Progenitor cell of endocrine pancreas (in vitro differentiated cells): Measurements from ENCODE around the gene ABTB2. TPM values are rescaled to one million over a fixed set of nuclear protein-coding genes. Genes with fewer than 3 reads are reported as not detected.

Experiments
- DNase-seq: peaks from one replicate; pipeline ENCODE4 v3.0.0; 2021; ENCODE audit warnings: low spot score; ENCODE audit not compliant: unreplicated experiment
- H3K27ac Mint-ChIP-seq: 2 replicates; pipeline ENCODE4 v1.8.0; 2021; ENCODE audit warnings: mild to moderate bottlenecking, moderate library complexity, mixed read lengths
- H3K27me3 Mint-ChIP-seq: 2 replicates; pipeline ENCODE4 v1.8.0; 2021; ENCODE audit warnings: mixed read lengths
- H3K36me3 Mint-ChIP-seq: 2 replicates; pipeline ENCODE4 v1.8.0; 2022; ENCODE audit warnings: mixed read lengths; ENCODE audit not compliant: insufficient read depth
- H3K4me1 Mint-ChIP-seq: 2 replicates; pipeline ENCODE4 v1.8.0; 2021; ENCODE audit warnings: low read depth, mixed read lengths
- H3K4me3 Mint-ChIP-seq: 2 replicates; pipeline ENCODE4 v1.8.0; 2021; ENCODE audit warnings: low read depth, mild to moderate bottlenecking, moderate library complexity, mixed read lengths
- H3K9me3 Mint-ChIP-seq: 2 replicates; pipeline ENCODE4 v1.8.0; 2021; ENCODE audit warnings: low read depth, mixed read lengths
- CTCF ChIP-seq: fragments of 200-600 bp; sonication (generic); IDR thresholded peaks from one replicate; pipeline ENCODE4 v1.5.0; 2021; ENCODE audit warnings: antibody characterized with exemption, mild to moderate bottlenecking; ENCODE audit not compliant: unreplicated experiment
- total RNA-seq: library from RNA; stranded (reverse); gene quantifications from 2 replicates; pipeline ENCODE4 v1.2.1, GENCODE V29; 2021

ABTB2 gene
- total RNA-seq, 1 donor from 2014 or later: 19.5 TPM

GRCh38 chr11:34360046-34360445, 2.2 kb upstream of the ABTB2 start:
- Mint-ChIP-seq H3K9me3 (no peaks in the 10 kb centered on the region), H3K4me3 (no peak overlapping the region), H3K36me3 (no peaks in the 10 kb centered on the region), H3K4me1 (peaks cover 18% of the 10 kb centered on the region), H3K27ac (no peak overlapping the region), H3K27me3 (peaks cover 14% of the 10 kb centered on the region)
- TF ChIP-seq CTCF: no peak
- no peak for DNase-seq

- Mint-ChIP-seq H3K9me3 (no peaks in the 10 kb centered on the region), H3K36me3 (no peaks in the 10 kb centered on the region), H3K27me3 (peaks cover 19% of the 10 kb centered on the region), H3K4me3 (peak overlapping the region; percentile 71), H3K4me1 (peaks cover 23% of the 10 kb centered on the region), H3K27ac (no peak overlapping the region)
- no peak for DNase-seq
- peak; percentile 62 for TF ChIP-seq CTCF
These were observed 1.7 kb upstream of the ABTB2 start for GRCh38 chr11:34359548-34359891.

- peak; percentile 50 for DNase-seq
- peaks cover 25% of the 10 kb centered on the region for H3K4me1 Mint-ChIP-seq
- no peaks in the 10 kb centered on the region for H3K9me3 Mint-ChIP-seq
- H3K27me3 Mint-ChIP-seq: peaks cover 21% of the 10 kb centered on the region
- peak overlapping the region; percentile 71 for H3K4me3 Mint-ChIP-seq
- H3K36me3 Mint-ChIP-seq: peaks cover 2% of the 10 kb centered on the region
- H3K27ac Mint-ChIP-seq: peak overlapping the region; percentile 92
- peak; percentile 95 for TF ChIP-seq CTCF
These were observed 1.1 kb upstream of the ABTB2 start for GRCh38 chr11:34358728-34359547.

- no peaks in the 10 kb centered on the region for H3K9me3 Mint-ChIP-seq
- peaks cover 22% of the 10 kb centered on the region for H3K27me3 Mint-ChIP-seq
- peak overlapping the region; percentile 92 for H3K27ac Mint-ChIP-seq
- H3K4me3 Mint-ChIP-seq: peak overlapping the region; percentile 71
- peaks cover 3% of the 10 kb centered on the region for H3K36me3 Mint-ChIP-seq
- no peak for TF ChIP-seq CTCF
- peaks cover 23% of the 10 kb centered on the region for H3K4me1 Mint-ChIP-seq
- DNase-seq: peak; percentile 44
These were observed 483 bp upstream of the ABTB2 start for GRCh38 chr11:34358258-34358727.

GRCh38 chr11:34356913-34357700, 703 bp downstream of the ABTB2 start:
- Mint-ChIP-seq H3K4me3 (peak overlapping the region; percentile 71), H3K4me1 (peaks cover 20% of the 10 kb centered on the region), H3K9me3 (no peaks in the 10 kb centered on the region), H3K27ac (no peak overlapping the region), H3K27me3 (peaks cover 25% of the 10 kb centered on the region), H3K36me3 (peaks cover 3% of the 10 kb centered on the region)
- DNase-seq: peak; percentile 51
- TF ChIP-seq CTCF: no peak
